OCI-LY1 (cell line): ENCODE measurements around the gene CDC45.

Source experiments
- H2AFZ ChIP-seq: fragments of 200-600 bp; sonication (generic), shearing (Covaris generic); 2 replicates; pipeline ENCODE4 v1.6.0; 2014; ENCODE audit warnings: antibody characterized with exemption, mild to moderate bottlenecking, low read length
- H3F3A ChIP-seq: fragments of 200-600 bp; sonication (generic), shearing (Covaris generic); 2 replicates; pipeline ENCODE4 v1.6.0; 2014; ENCODE audit warnings: mild to moderate bottlenecking, antibody characterized with exemption, low read length, moderate library complexity; ENCODE audit not compliant: insufficient read depth
- H3K27ac ChIP-seq: fragments of 200-600 bp; sonication (generic); 2 replicates; pipeline ENCODE4 v1.5.1; 2014; ENCODE audit warnings: low read length, mixed run types, mild to moderate bottlenecking, low read depth; ENCODE audit not compliant: poor library complexity, severe bottlenecking
- H3K27me3 ChIP-seq: fragments of 200-600 bp; sonication (generic); 2 replicates; pipeline ENCODE4 v1.6.0; 2014; ENCODE audit warnings: antibody characterized with exemption, mild to moderate bottlenecking, low read length, moderate library complexity; ENCODE audit not compliant: insufficient read depth
- H3K36me3 ChIP-seq: fragments of 200-600 bp; sonication (generic); 2 replicates; pipeline ENCODE4 v1.6.1; 2014; ENCODE audit warnings: mild to moderate bottlenecking, antibody characterized with exemption, low read length, moderate library complexity, mixed read lengths; ENCODE audit not compliant: insufficient read depth
- H3K4me1 ChIP-seq: fragments of 200-600 bp; sonication (generic); 2 replicates; pipeline ENCODE4 v1.5.1; 2014; ENCODE audit warnings: mild to moderate bottlenecking, low read length, moderate library complexity; ENCODE audit not compliant: insufficient read depth, severe bottlenecking
- H3K4me2 ChIP-seq: fragments of 200-600 bp; sonication (generic), shearing (Covaris generic); 2 replicates; pipeline ENCODE4 v1.6.1; 2014; ENCODE audit warnings: low read length
- H3K4me3 ChIP-seq: fragments of 200-600 bp; sonication (generic); 2 replicates; pipeline ENCODE4 v1.5.1; 2014; ENCODE audit warnings: low read length, low read depth, mild to moderate bottlenecking, mixed read lengths; ENCODE audit not compliant: poor library complexity, severe bottlenecking
- H3K79me2 ChIP-seq: fragments of 200-600 bp; shearing (Covaris generic); 2 replicates; pipeline ENCODE4 v1.6.1; 2016; ENCODE audit warnings: mixed run types, low read length, mixed read lengths; ENCODE audit not compliant: insufficient read depth
- H3K9ac ChIP-seq: fragments of 200-600 bp; sonication (generic), shearing (Covaris generic); 2 replicates; pipeline ENCODE4 v1.6.1; 2014; ENCODE audit warnings: mild to moderate bottlenecking, low read length, mixed read lengths
- H3K9me2 ChIP-seq: fragments of 200-600 bp; sonication (generic), shearing (Covaris generic); 2 replicates; pipeline ENCODE4 v1.6.1; 2014; ENCODE audit warnings: low read depth, mild to moderate bottlenecking, low read length, mixed read lengths
- H3K9me3 ChIP-seq: fragments of 200-600 bp; shearing (Covaris generic); 2 replicates; pipeline ENCODE4 v1.6.1; 2014; ENCODE audit warnings: low read length, mixed read lengths
- H4K20me1 ChIP-seq: fragments of 200-600 bp; sonication (generic), shearing (Covaris generic); 2 replicates; pipeline ENCODE4 v1.6.0; 2016; ENCODE audit warnings: mild to moderate bottlenecking, low read length; ENCODE audit not compliant: insufficient read depth
- CTCF ChIP-seq: fragments of 200-600 bp; sonication (generic), shearing (Covaris generic); IDR thresholded peaks from 2 replicates; pipeline ENCODE4 v1.5.1; 2017; ENCODE audit warnings: mild to moderate bottlenecking, antibody characterized with exemption, low read length, moderate library complexity, mixed read lengths
- EZH2 ChIP-seq: fragments of 200-600 bp; sonication (generic), shearing (Covaris generic); IDR thresholded peaks from 2 replicates; pipeline ENCODE4 v1.8.0; 2017; ENCODE audit warnings: borderline replicate concordance, mixed run types, mild to moderate bottlenecking, antibody characterized with exemption, low read length, moderate library complexity, mixed read lengths

Gene CDC45

GRCh38 chr22:19499236-19499879 is 19.6 kb downstream of the CDC45 start:
- Histone ChIP-seq H3F3A (no peaks in the 10 kb centered on the region), H3K9me3 (no peaks in the 10 kb centered on the region), H3K79me2 (no peaks in the 10 kb centered on the region), H4K20me1 (no peaks in the 10 kb centered on the region), H3K4me1 (no peaks in the 10 kb centered on the region), H2AFZ (no peak overlapping the region), H3K9ac (no peak overlapping the region), H3K4me2 (no peak overlapping the region), H3K27me3 (no peaks in the 10 kb centered on the region), H3K4me3 (no peak overlapping the region), H3K9me2 (no peaks in the 10 kb centered on the region), H3K36me3 (peaks cover 58% of the 10 kb centered on the region), H3K27ac (no peak overlapping the region)
- TF ChIP-seq CTCF (no peak), EZH2 (no peak)

GRCh38 chr22:19499880-19500242 is 20.1 kb downstream of the CDC45 start:
- no peaks in the 10 kb centered on the region for H4K20me1 ChIP-seq
- no peaks in the 10 kb centered on the region for H3K9me3 ChIP-seq
- H3K4me3 ChIP-seq: no peak overlapping the region
- no peak overlapping the region for H3K4me2 ChIP-seq
- peaks cover 53% of the 10 kb centered on the region for H3K36me3 ChIP-seq
- TF ChIP-seq EZH2: no peak
- TF ChIP-seq CTCF: no peak
- no peaks in the 10 kb centered on the region for H3F3A ChIP-seq
- no peak overlapping the region for H3K9ac ChIP-seq
- H3K27me3 ChIP-seq: no peaks in the 10 kb centered on the region
- H3K4me1 ChIP-seq: no peaks in the 10 kb centered on the region
- no peaks in the 10 kb centered on the region for H3K9me2 ChIP-seq
- H2AFZ ChIP-seq: no peak overlapping the region
- no peaks in the 10 kb centered on the region for H3K79me2 ChIP-seq
- H3K27ac ChIP-seq: no peak overlapping the region

GRCh38 chr22:19501897-19502447 is 22.3 kb downstream of the CDC45 start:
- H3K9me3 ChIP-seq: no peaks in the 10 kb centered on the region
- no peaks in the 10 kb centered on the region for H3K27me3 ChIP-seq
- no peaks in the 10 kb centered on the region for H3K79me2 ChIP-seq
- no peaks in the 10 kb centered on the region for H3K4me1 ChIP-seq
- no peaks in the 10 kb centered on the region for H3K9me2 ChIP-seq
- peaks cover 48% of the 10 kb centered on the region for H3K36me3 ChIP-seq
- H3K4me3 ChIP-seq: no peak overlapping the region
- no peak overlapping the region for H3K9ac ChIP-seq
- TF ChIP-seq EZH2 (no peak), CTCF (no peak)
- no peak overlapping the region for H3K4me2 ChIP-seq
- H2AFZ ChIP-seq: no peak overlapping the region
- no peak overlapping the region for H3K27ac ChIP-seq
- H3F3A ChIP-seq: no peaks in the 10 kb centered on the region
- no peaks in the 10 kb centered on the region for H4K20me1 ChIP-seq
